ENCODE measurements around the gene GPC3.

GPC3 gene

GRCh38 chrX:133601116-133601515 is 384.3 kb downstream of the GPC3 start:
- DNase-seq (ENCODE audit: low read depth), result no peak

GRCh38 chrX:133600536-133600935 is 384.9 kb downstream of the GPC3 start:
- DNase-seq (ENCODE audit: low read depth), result no peak

GRCh38 chrX:133598601-133599335 is 386.6 kb downstream of the GPC3 start:
- no peak for DNase-seq (ENCODE audit: low read depth)

- no peak for DNase-seq (ENCODE audit: low read depth)
Observed at GRCh38 chrX:133594156-133594555, 391.2 kb downstream of the GPC3 start.

- DNase-seq (ENCODE audit: low read depth), result no peak
Observed at GRCh38 chrX:133593531-133593930, 391.9 kb downstream of the GPC3 start.

- DNase-seq (ENCODE audit: low read depth), result no peak
Observed at GRCh38 chrX:133590703-133591505, 394.5 kb downstream of the GPC3 start.

- DNase-seq (ENCODE audit: low read depth), result no peak
Observed at GRCh38 chrX:133588827-133589226, 396.6 kb downstream of the GPC3 start.

GRCh38 chrX:133587818-133588217 is 397.6 kb downstream of the GPC3 start:
- no peak for DNase-seq (ENCODE audit: low read depth)

- DNase-seq (ENCODE audit: low read depth), result no peak
Observed at GRCh38 chrX:133587071-133587470, 398.3 kb downstream of the GPC3 start.

GRCh38 chrX:133586443-133586842 is 399.0 kb downstream of the GPC3 start:
- no peak for DNase-seq (ENCODE audit: low read depth)

- no peak for DNase-seq (ENCODE audit: low read depth)
Observed at GRCh38 chrX:133583825-133584224, 401.6 kb downstream of the GPC3 start.

- DNase-seq (ENCODE audit: low read depth), result no peak
Observed at GRCh38 chrX:133580625-133581024, 404.8 kb downstream of the GPC3 start.

GRCh38 chrX:133579631-133580030 is 405.8 kb downstream of the GPC3 start:
- no peak for DNase-seq (ENCODE audit: low read depth)

- DNase-seq (ENCODE audit: low read depth), result no peak
Observed at GRCh38 chrX:133576876-133577275, 408.5 kb downstream of the GPC3 start.

- no peak for DNase-seq (ENCODE audit: low read depth)
Observed at GRCh38 chrX:133575501-133576136, 409.8 kb downstream of the GPC3 start.

GRCh38 chrX:133574716-133575115 is 410.7 kb downstream of the GPC3 start:
- DNase-seq (ENCODE audit: low read depth), result no peak

- DNase-seq (ENCODE audit: low read depth), result no peak
Observed at GRCh38 chrX:133570549-133570948, 414.8 kb downstream of the GPC3 start.

GRCh38 chrX:133569217-133569616 is 416.2 kb downstream of the GPC3 start:
- DNase-seq (ENCODE audit: low read depth), result no peak

- DNase-seq (ENCODE audit: low read depth), result no peak
Observed at GRCh38 chrX:133568109-133568508, 417.3 kb downstream of the GPC3 start.

- DNase-seq (ENCODE audit: low read depth), result no peak
Observed at GRCh38 chrX:133566876-133567275, 418.5 kb downstream of the GPC3 start.

- no peak for DNase-seq (ENCODE audit: low read depth)
Observed at GRCh38 chrX:133563705-133564104, 421.7 kb downstream of the GPC3 start.

- no peak for DNase-seq (ENCODE audit: low read depth)
Observed at GRCh38 chrX:133561251-133561650, 424.1 kb downstream of the GPC3 start.

- no peak for DNase-seq (ENCODE audit: low read depth)
Observed at GRCh38 chrX:133559909-133560308, 425.5 kb downstream of the GPC3 start.

Data from activated T-helper 1 cell treated with Interleukin-2 at 50 U/mL for 16 hours (primary cell).